Hindlimb muscle (tissue), 1 donor: ENCODE data around the gene ZBTB8OS. TPM values are rescaled to one million over a fixed set of nuclear protein-coding genes. Genes with fewer than 3 reads are reported as not detected.
A peak's percentile ranks its signal among the peaks of the same experiment; 100 is the strongest.
"Not testable (repeated sequence)": the region's sequence is repeated elsewhere in the genome, so short reads cannot be mapped to it uniquely, and the experiment has no call there.

Experiments
- DNase-seq: peaks from one replicate; pipeline ENCODE4 v3.0.0-alpha.2; 2013
- polyA plus RNA-seq: library from polyadenylated mRNA; unstranded; fragments of 120-200 nt; gene quantifications from one replicate; pipeline ENCODE4 v1.2.1, GENCODE V29; 2013; ENCODE audit not compliant: insufficient read length

ZBTB8OS gene
- 23.2 TPM for polyA plus RNA-seq

- peak; percentile 94 for DNase-seq
Observed at GRCh38 chr1:32650248-32650751, at the start of gene ZBTB8OS. ZBTB8OS (minus strand) TSS chr1:32650550; CDS start chr1:32650529, 21 bp downstream.

DNA sequence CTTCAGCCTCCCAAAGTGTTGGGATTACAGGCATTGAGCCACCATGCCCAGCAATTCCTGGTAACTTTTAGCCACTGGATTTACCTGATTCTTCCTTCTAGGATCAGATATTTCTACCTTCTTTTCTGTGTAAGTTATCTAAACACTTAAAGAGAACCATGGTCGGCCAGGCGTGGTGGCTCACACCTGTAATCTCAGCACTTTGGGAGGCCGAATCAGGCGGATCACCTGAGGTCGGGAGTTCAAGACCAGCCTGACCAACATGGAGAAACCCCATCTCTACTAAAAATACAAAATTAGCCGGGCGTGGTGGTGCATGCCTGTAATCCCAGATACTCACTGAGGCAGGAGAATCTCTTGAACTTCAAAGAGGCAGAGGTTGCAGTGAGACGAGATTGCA lies 46.6 kb upstream of the ZBTB8OS start:
- not testable (repeated sequence) for DNase-seq

DNA sequence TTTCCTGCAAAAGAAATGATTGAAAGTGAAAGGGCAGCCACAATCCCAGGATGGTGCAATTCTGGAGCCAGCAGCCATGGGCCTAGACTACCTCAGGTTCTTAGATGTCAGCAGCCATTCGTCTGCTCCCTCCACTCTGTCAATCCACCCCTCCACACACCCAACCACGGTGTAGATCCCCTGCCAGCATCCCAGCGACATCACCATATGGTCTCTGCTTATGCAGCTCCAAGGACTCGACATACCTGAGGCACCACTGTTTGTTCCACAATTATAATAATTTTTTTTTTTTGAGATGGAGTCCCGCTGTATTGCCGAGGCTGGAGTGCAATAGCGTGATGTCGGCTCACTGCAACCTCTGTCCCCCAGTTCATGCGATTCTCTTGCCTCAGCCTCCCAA lies 45.7 kb upstream of the ZBTB8OS start:
- DNase-seq = no peak

GRCh38 chr1:32695098-32695904 lies 45.0 kb upstream of the ZBTB8OS start:
- DNase-seq = no peak

DNA sequence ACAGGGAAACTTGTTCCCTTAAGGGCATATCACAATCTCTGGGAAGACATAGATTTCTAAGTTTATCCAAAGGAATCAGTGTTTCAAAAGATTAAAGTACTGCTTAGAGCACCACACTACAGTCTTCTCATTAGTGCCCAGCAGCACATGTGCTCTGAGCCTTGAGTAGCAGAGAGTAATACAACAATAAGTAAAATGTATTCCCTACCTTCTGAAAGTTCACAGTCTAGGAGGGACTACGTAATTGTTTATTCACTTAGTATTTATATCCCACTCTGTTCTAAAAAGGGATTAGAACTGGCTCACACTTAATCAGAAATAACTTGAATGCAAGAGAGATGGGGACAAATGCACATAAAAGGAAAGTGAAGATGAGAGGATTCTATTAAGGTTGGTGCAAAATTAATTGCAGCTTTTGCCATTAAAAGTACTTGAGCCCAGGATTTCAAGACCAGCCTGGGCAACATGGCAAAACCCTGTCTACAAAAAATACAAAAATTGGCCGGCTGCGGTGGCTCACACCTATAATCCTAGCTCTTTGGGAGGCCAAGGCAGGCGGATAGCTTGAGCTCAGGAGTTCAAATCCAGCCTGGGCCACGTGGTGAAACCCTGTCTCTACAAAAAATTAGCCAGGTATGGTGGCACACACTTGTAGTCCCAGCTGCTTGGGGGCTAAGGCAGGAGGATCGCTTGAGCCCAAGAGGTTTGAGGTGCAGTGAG lies 43.3 kb upstream of the ZBTB8OS start:
- no peak for DNase-seq

- DNase-seq = no peak
Observed at GRCh38 chr1:32686387-32686786, 36.0 kb upstream of the ZBTB8OS start.

GRCh38 chr1:32685498-32685897 lies 35.1 kb upstream of the ZBTB8OS start:
- no peak for DNase-seq

- peak; percentile 64 for DNase-seq
Observed at GRCh38 chr1:32684167-32684811, 33.9 kb upstream of the ZBTB8OS start.

DNA sequence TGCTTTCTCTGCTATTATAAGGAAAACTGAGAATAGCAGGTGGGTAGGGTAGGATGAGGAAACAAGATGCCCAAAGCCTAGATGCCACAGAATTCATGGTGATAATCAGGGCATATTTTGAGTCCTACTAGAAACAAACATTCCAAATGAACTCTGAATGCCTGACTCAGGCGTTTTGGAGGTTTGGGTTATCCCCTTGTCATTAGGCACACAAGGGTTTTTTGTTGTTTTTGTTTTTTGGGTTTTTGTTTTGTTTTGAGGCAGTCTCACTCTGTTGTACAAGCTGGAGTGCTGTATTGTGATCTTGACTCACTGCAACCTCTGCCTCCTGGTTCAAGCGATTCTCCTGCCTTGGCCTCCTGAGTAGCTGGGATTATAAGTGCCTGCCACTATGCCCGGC lies 33.0 kb upstream of the ZBTB8OS start:
- no peak for DNase-seq

DNA sequence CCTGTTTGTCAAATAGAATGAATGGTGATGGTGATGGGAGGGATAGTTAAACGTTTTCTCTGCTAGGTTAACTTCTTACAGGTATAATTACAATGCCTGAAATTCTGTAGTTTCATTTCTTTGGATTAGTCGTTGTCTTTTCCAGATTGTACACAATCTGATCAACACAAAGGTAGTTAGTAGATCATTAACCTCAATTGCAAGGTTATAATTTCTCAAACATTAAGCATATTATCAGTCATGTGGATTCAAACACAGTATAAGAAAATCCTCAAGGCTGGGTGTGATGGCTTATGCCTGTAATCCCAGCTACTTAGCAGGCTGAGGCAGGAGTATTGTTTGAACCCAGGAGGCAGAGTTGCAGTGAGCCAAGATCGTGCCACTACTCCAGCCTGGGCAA lies 31.6 kb upstream of the ZBTB8OS start:
- DNase-seq = no peak

- DNase-seq = no peak
Observed at GRCh38 chr1:32681509-32681908, 31.2 kb upstream of the ZBTB8OS start.

- DNase-seq = no peak
Observed at GRCh38 chr1:32680642-32681041, 30.3 kb upstream of the ZBTB8OS start.

DNA sequence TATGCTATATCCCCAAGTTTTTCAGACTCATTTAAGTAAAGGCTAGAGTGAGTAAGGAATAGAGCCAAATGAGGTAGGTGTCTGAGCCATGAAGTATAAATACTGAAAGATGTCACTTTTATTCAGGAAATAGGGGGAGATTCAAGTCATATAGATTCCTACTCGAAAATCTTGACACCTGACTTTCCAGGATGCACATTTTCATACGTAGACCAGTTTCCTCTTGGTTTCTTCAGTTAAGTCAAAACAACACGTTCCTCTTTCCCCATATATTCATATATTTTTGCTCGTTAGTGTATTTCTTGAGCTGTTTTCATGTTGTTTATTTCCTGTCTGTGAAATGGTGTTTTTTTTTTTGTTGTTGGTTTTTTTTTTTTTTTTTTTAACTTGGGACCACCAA lies 29.6 kb upstream of the ZBTB8OS start:
- not testable (repeated sequence) for DNase-seq

DNA sequence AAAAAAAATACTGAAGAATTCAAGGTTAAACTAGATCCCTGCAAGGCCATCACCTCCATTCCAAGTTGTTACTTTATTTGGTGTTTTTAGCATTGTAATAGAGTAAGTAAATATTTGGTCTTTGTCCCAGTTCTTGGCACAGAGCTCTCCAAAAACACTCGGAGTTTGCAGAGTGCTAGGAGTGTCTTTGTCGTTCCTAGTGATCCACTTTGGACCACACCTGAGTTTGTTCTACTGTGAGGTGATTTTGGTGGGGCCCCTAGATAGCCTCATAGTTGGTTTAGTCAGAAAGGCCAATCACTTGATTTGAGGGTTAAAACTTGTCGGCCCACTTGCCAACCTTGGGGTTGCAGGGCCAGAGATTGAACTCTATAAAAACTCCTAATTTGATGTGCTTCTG lies 26.6 kb upstream of the ZBTB8OS start:
- no peak for DNase-seq

- DNase-seq = not testable (repeated sequence)
Observed at GRCh38 chr1:32668716-32669115, 18.4 kb upstream of the ZBTB8OS start.

DNA sequence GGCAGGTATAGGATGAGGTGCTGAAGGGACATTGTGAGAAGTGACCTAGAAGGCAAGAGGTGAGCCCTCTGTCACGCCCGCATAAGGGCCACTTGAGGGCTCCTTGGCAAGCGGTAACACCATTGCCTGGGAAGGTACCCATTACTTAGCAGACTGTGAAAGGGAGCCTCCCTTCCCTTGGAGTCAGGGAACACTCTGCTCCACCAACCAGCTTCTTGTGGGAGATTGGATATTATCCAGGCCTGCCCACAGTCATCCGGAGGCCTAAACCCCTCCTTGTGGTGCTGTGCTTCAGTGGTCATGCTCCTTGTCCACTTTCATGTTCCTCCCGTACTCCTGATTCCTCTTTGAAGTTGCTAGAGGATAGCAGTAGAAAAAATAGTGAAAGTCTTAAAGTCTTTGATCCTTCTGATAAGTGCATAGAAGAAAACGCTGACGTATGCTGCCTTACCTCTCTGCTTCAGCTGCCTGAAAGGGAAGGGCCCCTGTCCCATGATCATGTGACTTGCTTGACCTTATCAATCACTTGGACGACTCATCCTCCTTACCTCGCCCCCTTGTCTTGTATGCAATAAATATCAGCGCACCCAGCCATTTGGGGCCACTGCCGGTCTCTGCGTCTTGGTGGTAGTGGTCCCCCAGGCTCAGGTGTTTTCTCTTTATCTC lies 16.7 kb upstream of the ZBTB8OS start:
- no peak for DNase-seq

- no peak for DNase-seq
Observed at GRCh38 chr1:32665915-32666314, 15.6 kb upstream of the ZBTB8OS start.

DNA sequence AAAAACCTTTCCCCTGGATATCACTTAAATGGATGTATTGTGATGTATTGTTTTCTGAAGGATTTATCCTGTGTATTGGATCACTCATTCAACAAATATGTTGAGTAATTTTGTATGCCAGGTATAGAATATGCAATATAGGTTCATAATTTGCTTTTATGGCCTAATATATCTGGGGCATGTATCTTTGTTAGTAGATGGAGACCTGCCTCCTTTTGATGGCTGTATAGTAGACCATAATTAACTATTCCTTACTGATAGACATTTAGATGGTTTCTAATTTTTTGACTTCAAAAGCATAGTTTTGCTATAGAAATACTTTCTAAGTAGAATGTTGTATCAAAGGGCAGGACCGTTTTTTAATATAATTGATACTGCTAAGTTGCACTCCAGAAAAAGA lies 9.2 kb upstream of the ZBTB8OS start:
- no peak for DNase-seq

- DNase-seq = no peak
Observed at GRCh38 chr1:32652244-32652962, 2.1 kb upstream of the ZBTB8OS start.

DNA sequence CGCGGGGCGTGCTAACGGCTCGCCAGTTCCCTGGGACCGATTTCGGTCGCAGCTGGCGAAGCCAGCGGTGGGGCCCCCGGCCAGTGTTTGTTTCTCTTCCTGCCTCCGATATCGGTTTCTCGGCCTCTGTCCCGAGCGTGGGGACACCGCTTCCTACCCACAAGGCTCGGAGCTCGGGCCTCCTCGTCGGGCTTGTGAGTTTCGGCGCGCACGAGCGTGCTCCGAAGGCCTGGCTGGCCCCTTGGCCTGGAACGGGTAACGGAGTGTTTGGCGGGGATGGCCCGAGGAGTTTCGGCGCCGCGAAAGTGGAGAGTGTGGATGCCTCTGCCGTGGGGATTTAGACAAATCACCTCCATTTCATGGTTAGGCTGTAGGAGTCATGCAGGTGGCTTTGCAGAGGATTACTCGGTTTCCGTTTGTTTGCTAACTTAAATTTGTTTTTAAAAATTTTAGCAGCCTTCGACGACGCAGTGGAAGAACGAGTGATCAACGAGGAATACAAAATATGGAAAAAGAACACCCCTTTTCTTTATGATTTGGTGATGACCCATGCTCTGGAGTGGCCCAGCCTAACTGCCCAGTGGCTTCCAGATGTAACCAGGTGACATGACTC lies 1.2 kb upstream of the ZBTB8OS start:
- DNase-seq = no peak

GRCh38 chr1:32650752-32651460 lies 556 bp upstream of the ZBTB8OS start, which contains the start of gene RBBP4:
RBBP4 (plus strand) TSS chr1:32651208; CDS start chr1:32651307, 99 bp downstream.
- peak; percentile 99 for DNase-seq
